Loucy (cell line): ENCODE data around the gene BBS5.

Experiments
- EZH2phosphoT487 ChIP-seq: fragments of 200-600 bp; IDR thresholded peaks from 2 replicates; pipeline ENCODE4 v1.6.1; 2018; ENCODE audit warnings: antibody characterized with exemption, mild to moderate bottlenecking, moderate library complexity, borderline replicate concordance
- TF ChIP-seq, protein P1 (sequence below): fragments of 200-600 bp; sonication (generic); conservative IDR thresholded peaks from 2 replicates; pipeline ENCODE4 v1.5.1; 2014; ENCODE audit warnings: mild to moderate bottlenecking, antibody characterized with exemption, low read length

DNA sequence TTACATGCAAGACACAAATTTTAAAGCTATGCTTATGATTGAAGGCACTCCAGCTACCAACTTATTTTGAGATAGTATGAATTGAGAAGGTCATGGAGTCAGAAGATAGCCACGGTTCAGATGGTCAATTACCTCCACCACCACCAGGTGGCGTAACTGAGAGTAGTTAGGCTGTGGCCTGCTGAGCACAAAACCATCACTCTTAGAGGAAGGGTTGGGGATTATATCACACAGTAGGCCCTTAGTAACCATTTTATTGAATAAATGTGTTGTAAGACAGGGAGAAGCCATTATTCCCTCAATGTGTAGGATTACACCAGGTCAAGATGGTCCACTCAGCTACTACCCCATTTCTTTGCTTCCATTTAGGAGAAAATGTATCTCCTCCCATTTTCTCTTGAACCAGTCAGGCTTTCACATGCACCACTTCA is 49.0 kb downstream of the BBS5 start:
- TF ChIP-seq, protein P1, sequence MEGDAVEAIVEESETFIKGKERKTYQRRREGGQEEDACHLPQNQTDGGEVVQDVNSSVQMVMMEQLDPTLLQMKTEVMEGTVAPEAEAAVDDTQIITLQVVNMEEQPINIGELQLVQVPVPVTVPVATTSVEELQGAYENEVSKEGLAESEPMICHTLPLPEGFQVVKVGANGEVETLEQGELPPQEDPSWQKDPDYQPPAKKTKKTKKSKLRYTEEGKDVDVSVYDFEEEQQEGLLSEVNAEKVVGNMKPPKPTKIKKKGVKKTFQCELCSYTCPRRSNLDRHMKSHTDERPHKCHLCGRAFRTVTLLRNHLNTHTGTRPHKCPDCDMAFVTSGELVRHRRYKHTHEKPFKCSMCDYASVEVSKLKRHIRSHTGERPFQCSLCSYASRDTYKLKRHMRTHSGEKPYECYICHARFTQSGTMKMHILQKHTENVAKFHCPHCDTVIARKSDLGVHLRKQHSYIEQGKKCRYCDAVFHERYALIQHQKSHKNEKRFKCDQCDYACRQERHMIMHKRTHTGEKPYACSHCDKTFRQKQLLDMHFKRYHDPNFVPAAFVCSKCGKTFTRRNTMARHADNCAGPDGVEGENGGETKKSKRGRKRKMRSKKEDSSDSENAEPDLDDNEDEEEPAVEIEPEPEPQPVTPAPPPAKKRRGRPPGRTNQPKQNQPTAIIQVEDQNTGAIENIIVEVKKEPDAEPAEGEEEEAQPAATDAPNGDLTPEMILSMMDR, result peak; percentile 91
- no peak for TF ChIP-seq EZH2phosphoT487
